ENCODE data around the gene ABTB2.

Gene ABTB2

GRCh38 chr11:34341931-34342533 lies 15.8 kb downstream of the ABTB2 start:
- DNase-seq (ENCODE audit: low read depth): no peak

DNA sequence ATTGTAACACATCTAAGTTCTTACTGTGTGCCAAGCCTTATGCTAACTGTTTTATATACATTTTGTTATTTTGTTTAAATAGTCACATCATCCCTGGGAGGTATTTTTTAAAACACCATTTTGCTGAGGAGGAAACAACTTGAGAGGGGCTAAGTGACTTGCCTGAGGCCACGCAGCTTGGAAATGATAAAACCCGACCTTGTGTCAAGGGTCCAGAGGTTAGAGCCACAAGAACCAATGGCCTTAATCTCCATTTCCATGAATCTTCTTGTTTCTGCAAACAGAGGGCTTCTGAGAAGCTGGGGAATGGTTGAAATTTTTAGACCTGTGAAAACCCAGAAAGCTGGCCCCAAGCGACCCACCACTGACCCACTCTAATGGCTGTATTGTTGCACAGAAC lies 16.7 kb downstream of the ABTB2 start:
- DNase-seq (ENCODE audit: low read depth): no peak

GRCh38 chr11:34340653-34341052 lies 17.2 kb downstream of the ABTB2 start:
- no peak for DNase-seq (ENCODE audit: low read depth)

GRCh38 chr11:34339149-34340064 lies 18.4 kb downstream of the ABTB2 start:
- no peak for DNase-seq (ENCODE audit: low read depth)

- DNase-seq (ENCODE audit: low read depth): no peak
These were observed 20.8 kb downstream of the ABTB2 start for GRCh38 chr11:34337016-34337415.

DNA sequence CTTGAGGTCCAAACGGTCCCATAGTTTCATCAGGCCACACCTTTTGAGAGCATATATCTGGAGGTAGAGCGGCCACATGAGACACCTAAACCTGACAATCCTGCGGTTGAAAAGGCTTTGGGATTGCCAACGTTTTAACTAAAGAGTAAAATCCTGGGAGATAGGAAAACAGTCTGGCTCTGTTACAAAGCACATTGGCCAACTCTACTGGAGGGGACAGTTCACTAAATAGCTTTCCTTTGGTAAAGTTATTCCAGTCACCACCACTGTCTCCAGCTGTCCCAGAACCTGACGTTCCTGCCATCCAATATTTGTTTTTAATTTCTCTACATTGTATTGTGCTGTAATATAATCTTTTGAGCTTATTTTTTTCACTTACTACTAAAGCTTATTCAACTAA lies 22.0 kb downstream of the ABTB2 start:
- no peak for DNase-seq (ENCODE audit: low read depth)

DNA sequence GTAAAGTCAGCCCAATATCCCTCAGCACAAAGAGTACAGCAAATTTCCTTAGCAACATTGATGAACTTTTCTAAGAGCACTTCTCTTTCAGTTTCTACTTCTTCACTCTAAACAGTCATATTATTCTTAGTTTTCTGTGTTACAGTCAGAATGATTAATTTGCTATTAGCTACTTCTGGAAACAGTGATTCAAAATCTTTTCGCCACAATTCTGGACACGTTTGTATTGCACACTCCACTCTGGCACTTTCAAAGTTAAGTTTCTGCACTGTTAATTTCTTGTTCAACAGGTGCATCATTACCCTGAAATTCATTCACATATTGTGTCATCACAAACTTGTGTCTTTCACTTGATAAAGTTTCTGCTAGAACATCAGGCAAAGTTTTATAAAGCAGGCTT lies 22.5 kb downstream of the ABTB2 start:
- no peak for DNase-seq (ENCODE audit: low read depth)

GRCh38 chr11:34333787-34334186 lies 24.0 kb downstream of the ABTB2 start:
- no peak for DNase-seq (ENCODE audit: low read depth)

DNA sequence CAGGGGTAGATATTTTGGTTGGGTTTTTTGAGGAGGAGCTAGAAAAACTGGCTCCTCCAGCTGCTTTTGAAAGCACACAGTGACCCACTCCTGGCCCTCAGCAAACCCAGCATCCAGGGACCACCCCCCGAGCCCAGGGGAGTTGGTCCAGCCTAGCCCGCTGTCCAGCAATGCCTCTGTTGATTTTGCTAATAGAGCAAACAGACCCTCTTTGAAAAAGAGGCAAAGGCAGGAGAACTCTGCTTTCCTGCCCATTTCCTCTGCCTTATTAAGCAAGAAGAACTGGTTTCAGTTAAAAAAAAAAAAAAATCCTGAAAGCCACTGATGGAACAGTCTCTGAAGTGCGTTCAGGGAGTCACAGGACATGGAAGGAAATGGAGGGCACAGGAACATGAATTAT lies 25.3 kb downstream of the ABTB2 start:
- DNase-seq (ENCODE audit: low read depth): no peak

GRCh38 chr11:34331736-34332135 lies 26.1 kb downstream of the ABTB2 start:
- DNase-seq (ENCODE audit: low read depth): no peak

DNA sequence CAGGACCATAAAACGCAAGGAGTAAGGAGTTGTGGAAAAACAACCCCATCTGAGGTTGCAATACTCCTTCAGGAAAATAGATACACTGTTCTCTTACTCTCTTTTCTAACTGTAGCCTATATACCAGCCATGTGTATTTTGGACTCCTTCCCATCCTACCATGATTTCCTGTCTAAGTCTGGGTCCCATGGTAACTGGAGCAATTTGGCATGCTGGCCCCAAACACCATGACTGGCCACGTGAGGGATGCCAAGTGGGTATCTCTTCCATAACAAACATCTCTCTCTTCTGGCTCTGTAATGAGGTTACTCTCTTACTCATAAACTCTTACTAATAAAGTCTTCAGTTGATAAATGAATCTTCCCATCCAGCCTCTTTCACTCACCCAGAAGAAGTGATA lies 26.5 kb downstream of the ABTB2 start:
- DNase-seq (ENCODE audit: low read depth): no peak

- no peak for DNase-seq (ENCODE audit: low read depth)
These were observed 27.2 kb downstream of the ABTB2 start for GRCh38 chr11:34330653-34331052.

GRCh38 chr11:34329876-34330275 lies 27.9 kb downstream of the ABTB2 start:
- DNase-seq (ENCODE audit: low read depth): no peak

DNA sequence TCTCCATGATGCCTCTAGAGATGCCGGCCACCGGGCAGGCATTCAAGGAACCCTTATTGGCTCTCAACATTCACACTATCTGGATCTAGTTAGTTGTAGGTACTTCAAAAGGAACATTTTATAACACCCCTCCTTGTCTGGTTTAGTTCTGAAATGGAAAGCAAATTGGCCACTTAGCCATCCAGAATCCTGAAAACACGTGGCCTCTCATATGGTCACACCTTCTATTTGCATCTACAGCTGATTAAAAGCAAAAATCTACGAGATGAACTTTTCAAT lies 29.2 kb downstream of the ABTB2 start:
- no peak for DNase-seq (ENCODE audit: low read depth)

- no peak for DNase-seq (ENCODE audit: low read depth)
These were observed 29.8 kb downstream of the ABTB2 start for GRCh38 chr11:34327804-34328631.

DNA sequence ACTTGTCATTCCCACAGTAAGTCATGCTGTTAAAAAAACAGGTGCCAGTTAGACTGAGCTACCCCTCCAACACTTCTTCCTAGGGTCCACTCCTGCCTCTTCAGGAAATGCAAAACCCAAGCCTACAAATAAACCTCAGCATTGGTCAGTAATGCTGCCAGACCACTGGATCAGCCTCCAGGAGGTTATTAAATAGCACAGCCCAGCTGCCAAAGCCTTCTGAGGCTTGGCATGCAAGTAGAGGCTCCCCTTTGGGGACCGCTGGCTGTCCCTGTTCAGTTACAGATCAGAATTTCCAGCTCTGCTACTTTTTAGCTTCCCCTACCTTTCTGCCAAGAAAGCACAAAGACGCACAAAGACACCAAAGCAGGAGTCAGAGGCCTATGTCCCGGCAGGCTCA lies 33.3 kb downstream of the ABTB2 start:
- no peak for DNase-seq (ENCODE audit: low read depth)

GRCh38 chr11:34323601-34324000 lies 34.2 kb downstream of the ABTB2 start:
- no peak for DNase-seq (ENCODE audit: low read depth)

GRCh38 chr11:34318111-34319037 lies 39.4 kb downstream of the ABTB2 start:
- no peak for DNase-seq (ENCODE audit: low read depth)

DNA sequence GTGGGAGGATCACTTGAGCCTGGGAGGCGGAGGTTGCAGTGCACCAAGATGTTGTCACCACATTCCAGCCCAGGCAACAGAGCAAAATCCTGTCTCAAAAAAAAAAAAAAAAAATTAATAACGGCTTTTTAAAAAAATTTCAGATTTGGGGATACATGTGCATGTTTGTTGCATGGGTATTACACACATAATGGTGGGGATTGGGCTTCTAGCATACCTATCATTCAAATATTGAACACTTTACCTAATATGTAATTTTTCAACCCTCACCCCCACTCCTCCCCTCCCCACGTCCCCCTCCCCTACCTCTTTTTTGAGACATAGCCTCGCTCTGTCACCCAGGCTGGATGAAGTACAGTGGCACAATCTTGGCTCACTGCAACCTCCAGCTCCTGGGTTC lies 40.1 kb downstream of the ABTB2 start:
- no peak for DNase-seq (ENCODE audit: low read depth)

DNA sequence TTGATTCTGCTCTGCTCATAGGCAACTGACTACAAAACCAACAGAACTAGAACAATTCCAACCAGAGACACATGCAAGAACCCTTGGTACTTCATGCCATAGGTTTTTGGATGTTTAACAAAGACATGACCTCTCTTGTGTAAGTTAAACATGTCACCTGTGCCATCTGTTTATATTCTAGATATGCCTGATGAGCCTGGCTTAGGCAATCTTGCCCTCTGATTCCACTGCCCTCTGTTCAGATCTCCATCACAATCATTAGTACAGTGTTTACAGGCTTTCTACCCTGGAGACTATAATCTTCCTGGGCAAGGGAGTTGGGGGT lies 40.8 kb downstream of the ABTB2 start:
- DNase-seq (ENCODE audit: low read depth): no peak

GRCh38 chr11:34316347-34317035 lies 41.3 kb downstream of the ABTB2 start:
- DNase-seq (ENCODE audit: low read depth): no peak

- no peak for DNase-seq (ENCODE audit: low read depth)
These were observed 42.4 kb downstream of the ABTB2 start for GRCh38 chr11:34315394-34315793.
